MM.1S (cell line): Measurements from ENCODE around the gene ZNF366.

Source experiments
- DNase-seq: peaks from one replicate; pipeline ENCODE4 v3.0.0-alpha.2; 2015
- H2AFZ ChIP-seq: fragments of 300-600 bp; sonication (generic); 2 replicates; pipeline ENCODE4 v1.6.0; 2016; ENCODE audit warnings: antibody characterized with exemption, low read length
- H3F3A ChIP-seq: fragments of 300-600 bp; sonication (generic); 2 replicates; pipeline ENCODE4 v1.6.1; 2016; ENCODE audit warnings: mild to moderate bottlenecking, antibody characterized with exemption, low read length, moderate library complexity, mixed read lengths; ENCODE audit not compliant: insufficient read depth
- H3K27ac ChIP-seq: fragments of 300-600 bp; sonication (generic); 2 replicates; pipeline ENCODE4 v1.5.1; 2016; ENCODE audit warnings: mild to moderate bottlenecking, low read length
- H3K27me3 ChIP-seq: fragments of 300-600 bp; sonication (generic); replicated peaks from 2 replicates; pipeline ENCODE4 v1.6.0; 2016; ENCODE audit warnings: low read length; ENCODE audit not compliant: insufficient read depth
- H3K36me3 ChIP-seq: fragments of 300-600 bp; sonication (generic); replicated peaks from 2 replicates; pipeline ENCODE4 v1.6.1; 2016; ENCODE audit warnings: mild to moderate bottlenecking, low read length, mixed read lengths; ENCODE audit not compliant: insufficient read depth
- H3K4me1 ChIP-seq: fragments of 300-600 bp; sonication (generic); 2 replicates; pipeline ENCODE4 v1.6.1; 2016; ENCODE audit warnings: low read length, mixed read lengths
- H3K4me2 ChIP-seq: fragments of 300-600 bp; sonication (generic); 2 replicates; pipeline ENCODE4 v1.6.0; 2016; ENCODE audit warnings: low read depth, low read length
- H3K4me3 ChIP-seq: fragments of 300-600 bp; sonication (generic); 2 replicates; pipeline ENCODE4 v1.5.1; 2016; ENCODE audit warnings: low read length, mixed read lengths
- H3K79me2 ChIP-seq: fragments of 300-600 bp; sonication (generic); 2 replicates; pipeline ENCODE4 v1.6.1; 2016; ENCODE audit warnings: mixed run types, low read length, mixed read lengths
- H3K9ac ChIP-seq: fragments of 300-600 bp; sonication (generic); 2 replicates; pipeline ENCODE4 v1.6.1; 2016; ENCODE audit warnings: low read length, mixed read lengths
- H3K9me2 ChIP-seq: fragments of 300-600 bp; sonication (generic); replicated peaks from 2 replicates; pipeline ENCODE4 v1.6.1; 2016; ENCODE audit warnings: mild to moderate bottlenecking, low read length, mixed read lengths; ENCODE audit not compliant: insufficient read depth
- H3K9me3 ChIP-seq: fragments of 300-600 bp; sonication (generic); replicated peaks from 2 replicates; pipeline ENCODE4 v1.6.1; 2016; ENCODE audit warnings: mild to moderate bottlenecking, low read length, mixed read lengths; ENCODE audit not compliant: insufficient read depth
- H4K20me1 ChIP-seq: fragments of 300-600 bp; sonication (generic); 2 replicates; pipeline ENCODE4 v1.6.1; 2016; ENCODE audit warnings: mild to moderate bottlenecking, low read length, moderate library complexity, mixed read lengths; ENCODE audit not compliant: insufficient read depth
- EZH2 ChIP-seq: fragments of 300-600 bp; sonication (generic); optimal IDR thresholded peaks from 2 replicates; pipeline ENCODE3; 2017; ENCODE audit warnings: low read depth, mild to moderate bottlenecking, antibody characterized with exemption, low read length, mixed read lengths
- EZH2phosphoT487 ChIP-seq: fragments of 300-600 bp; sonication (generic); IDR thresholded peaks from 2 replicates; pipeline ENCODE4 v1.6.1; 2018; ENCODE audit warnings: antibody characterized with exemption, low read length
- TF ChIP-seq, protein P1 (sequence below): fragments of 300-600 bp; sonication (generic); IDR thresholded peaks from 2 replicates; pipeline ENCODE4 v1.5.1; 2016; ENCODE audit warnings: antibody characterized with exemption, low read length, mixed read lengths

Gene ZNF366

DNA sequence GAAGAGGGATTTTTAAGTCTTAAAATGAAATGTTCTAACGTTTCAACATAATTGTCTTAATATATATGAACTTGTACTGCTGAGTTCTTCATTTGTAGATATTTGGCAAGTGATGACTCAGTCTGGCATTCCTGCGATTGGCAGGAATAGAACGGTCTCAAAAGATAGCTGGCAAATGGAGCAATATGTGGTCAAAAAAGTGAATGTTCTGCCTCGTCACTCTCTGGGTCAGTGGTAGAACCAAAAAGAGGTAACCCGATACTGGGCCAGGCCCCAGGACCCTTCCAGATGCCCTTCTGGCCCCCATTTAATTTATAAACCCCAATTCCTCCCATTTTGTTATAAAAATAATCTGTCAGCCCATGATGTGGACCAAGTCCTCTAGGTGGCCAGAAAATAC, 39.2 kb downstream of the ZNF366 start:
- DNase-seq: no peak
- H3K79me2 ChIP-seq: no peaks in the 10 kb centered on the region
- H3F3A ChIP-seq: peaks cover 5% of the 10 kb centered on the region; the same call in 1 of the 2 replicates
- H3K27ac ChIP-seq: no peak overlapping the region
- H3K9me2 ChIP-seq: no peaks in the 10 kb centered on the region
- no peaks in the 10 kb centered on the region for H3K36me3 ChIP-seq
- H3K4me1 ChIP-seq: peaks cover 14% of the 10 kb centered on the region; the same call in 1 of the 2 replicates
- TF ChIP-seq EZH2phosphoT487 (no peak), EZH2 (no peak)
- TF ChIP-seq, protein P1, sequence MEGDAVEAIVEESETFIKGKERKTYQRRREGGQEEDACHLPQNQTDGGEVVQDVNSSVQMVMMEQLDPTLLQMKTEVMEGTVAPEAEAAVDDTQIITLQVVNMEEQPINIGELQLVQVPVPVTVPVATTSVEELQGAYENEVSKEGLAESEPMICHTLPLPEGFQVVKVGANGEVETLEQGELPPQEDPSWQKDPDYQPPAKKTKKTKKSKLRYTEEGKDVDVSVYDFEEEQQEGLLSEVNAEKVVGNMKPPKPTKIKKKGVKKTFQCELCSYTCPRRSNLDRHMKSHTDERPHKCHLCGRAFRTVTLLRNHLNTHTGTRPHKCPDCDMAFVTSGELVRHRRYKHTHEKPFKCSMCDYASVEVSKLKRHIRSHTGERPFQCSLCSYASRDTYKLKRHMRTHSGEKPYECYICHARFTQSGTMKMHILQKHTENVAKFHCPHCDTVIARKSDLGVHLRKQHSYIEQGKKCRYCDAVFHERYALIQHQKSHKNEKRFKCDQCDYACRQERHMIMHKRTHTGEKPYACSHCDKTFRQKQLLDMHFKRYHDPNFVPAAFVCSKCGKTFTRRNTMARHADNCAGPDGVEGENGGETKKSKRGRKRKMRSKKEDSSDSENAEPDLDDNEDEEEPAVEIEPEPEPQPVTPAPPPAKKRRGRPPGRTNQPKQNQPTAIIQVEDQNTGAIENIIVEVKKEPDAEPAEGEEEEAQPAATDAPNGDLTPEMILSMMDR: no peak
- no peaks in the 10 kb centered on the region for H3K27me3 ChIP-seq
- no peak overlapping the region for H3K9ac ChIP-seq
- no peak overlapping the region for H3K4me2 ChIP-seq
- H3K9me3 ChIP-seq: no peaks in the 10 kb centered on the region
- no peaks in the 10 kb centered on the region for H4K20me1 ChIP-seq
- no peak overlapping the region for H2AFZ ChIP-seq
- H3K4me3 ChIP-seq: no peak overlapping the region

DNA sequence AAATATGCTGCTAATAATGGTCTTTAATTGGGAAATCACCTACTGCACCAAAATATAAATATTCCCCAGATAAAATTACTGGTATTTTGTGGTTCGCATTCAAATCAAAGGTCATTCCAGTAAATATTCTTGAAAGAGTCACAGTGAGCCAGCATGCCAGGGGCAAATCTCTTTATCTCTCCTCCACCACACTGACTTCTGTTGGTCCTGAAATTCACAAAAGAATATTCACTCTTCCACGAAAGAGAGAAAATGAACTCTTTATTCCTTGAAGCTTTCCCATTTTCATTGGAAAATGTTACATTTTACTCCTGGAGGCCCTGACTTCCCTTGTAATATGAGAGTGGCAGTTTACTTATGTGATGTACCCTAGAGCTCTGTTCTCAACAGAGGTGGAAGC, 39.7 kb downstream of the ZNF366 start:
- DNase-seq: no peak
- Histone ChIP-seq H3K4me2 (no peak overlapping the region), H3F3A (peaks cover 5% of the 10 kb centered on the region; the same call in 1 of the 2 replicates), H3K36me3 (no peaks in the 10 kb centered on the region), H4K20me1 (no peaks in the 10 kb centered on the region), H3K9me3 (no peaks in the 10 kb centered on the region), H3K79me2 (no peaks in the 10 kb centered on the region), H3K4me3 (no peak overlapping the region), H2AFZ (no peak overlapping the region), H3K4me1 (peaks cover 14% of the 10 kb centered on the region; the same call in 1 of the 2 replicates), H3K9ac (no peak overlapping the region), H3K27me3 (no peaks in the 10 kb centered on the region), H3K27ac (no peak overlapping the region), H3K9me2 (no peaks in the 10 kb centered on the region)
- TF ChIP-seq, protein P1: no peak
- TF ChIP-seq EZH2phosphoT487 (no peak), EZH2 (no peak)

DNA sequence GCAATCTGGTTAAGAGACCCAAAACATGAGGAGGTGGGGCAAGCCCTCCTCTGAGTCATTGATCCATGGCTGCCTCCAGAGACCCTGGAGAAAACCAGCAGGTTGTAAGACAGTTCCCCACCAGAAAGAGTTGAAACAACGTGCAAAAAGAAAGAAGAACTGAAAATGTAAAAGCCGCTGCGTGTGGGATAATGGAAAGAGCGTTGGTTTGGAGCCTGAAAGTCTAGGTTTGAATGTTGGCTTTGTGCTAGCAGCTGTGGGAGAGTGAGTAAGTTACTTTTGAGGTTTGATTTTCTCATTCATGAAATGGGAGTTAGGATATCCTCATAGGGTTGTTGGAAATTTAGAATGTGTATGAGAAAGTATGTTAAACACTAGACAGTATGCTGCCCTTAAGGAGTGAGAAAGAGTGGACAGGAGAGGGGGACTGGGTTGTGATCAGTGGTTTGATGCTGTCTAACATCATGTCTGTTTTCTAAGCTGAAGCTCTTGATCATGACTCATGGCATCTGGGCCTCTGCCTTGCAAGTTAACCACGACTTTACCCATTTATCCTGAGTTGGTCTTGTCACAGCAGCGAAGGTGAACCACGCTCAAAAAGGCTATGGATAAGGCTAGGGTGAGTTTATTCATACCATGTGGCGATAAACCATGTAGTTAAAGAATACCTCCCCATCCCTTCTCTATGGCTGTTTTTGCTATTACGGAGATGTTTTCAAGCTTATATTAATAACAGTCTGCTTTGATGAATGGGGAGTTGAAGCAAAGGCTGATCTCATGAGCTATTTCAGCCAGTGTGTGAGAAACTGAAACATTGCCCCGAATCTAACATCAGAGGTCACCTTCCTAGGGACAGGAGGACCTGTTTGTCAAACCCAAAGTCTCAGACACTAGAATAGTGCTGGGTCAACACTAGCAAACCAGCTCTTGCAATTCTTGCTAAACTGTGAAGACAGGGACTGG, 41.3 kb downstream of the ZNF366 start:
- no peaks in the 10 kb centered on the region for H3K79me2 ChIP-seq
- peak overlapping the region; percentile 41 for H2AFZ ChIP-seq
- H3K4me3 ChIP-seq: peak overlapping the region; percentile 11; the same call in 1 of the 2 replicates
- peak overlapping the region; percentile 54 for H3K4me2 ChIP-seq
- H3K27me3 ChIP-seq: no peaks in the 10 kb centered on the region
- no peaks in the 10 kb centered on the region for H4K20me1 ChIP-seq
- H3K9ac ChIP-seq: peak overlapping the region; percentile 41; the same call in 1 of the 2 replicates
- peak overlapping the region; percentile 74 for H3K27ac ChIP-seq
- H3K4me1 ChIP-seq: peaks cover 14% of the 10 kb centered on the region; the same call in 1 of the 2 replicates
- DNase-seq: peak; percentile 51
- H3K36me3 ChIP-seq: no peaks in the 10 kb centered on the region
- H3K9me2 ChIP-seq: no peaks in the 10 kb centered on the region
- H3K9me3 ChIP-seq: no peaks in the 10 kb centered on the region
- TF ChIP-seq EZH2phosphoT487 (no peak), EZH2 (no peak)
- TF ChIP-seq, protein P1: no peak
- H3F3A ChIP-seq: peaks cover 5% of the 10 kb centered on the region; the same call in 1 of the 2 replicates
